ENCODE measurements around the gene PCP4L1.
"Not testable (repeated sequence)": the region's sequence is repeated elsewhere in the genome, so short reads cannot be mapped to it uniquely, and the experiment has no call there.

- TF ChIP-seq EZH2phosphoT487 (IDR thresholded peaks at IDR 0.05; ENCODE audit: insufficient read depth, low read depth); EZH2 (IDR thresholded peaks at IDR 0.05; ENCODE audit: insufficient read depth, poor library complexity, severe bottlenecking): not testable (repeated sequence)
Observed at GRCh38 chr1:161257109-161257508, 1.4 kb upstream of the PCP4L1 start.

All from GM23248 (cell line).